ENCODE measurements around the gene ALDH4A1. TPM values are rescaled to one million over a fixed set of nuclear protein-coding genes. Genes with fewer than 3 reads are reported as not detected.

Gene ALDH4A1
- total RNA-seq, 1 donor from 2014 or later = 6.5 TPM

- peak; percentile 20 for ATAC-seq (ENCODE audit: low read depth)
- CTCF ChIA-PET = interaction anchor here (1.1 to 5.4 kb wide), 7 partner anchors 13 to 45 kb away, joined by 3 to 53 read pairs (median 16); no protein-coding TSS in a partner anchor
Measured at GRCh38 chr1:18927082-18927653, 24.8 kb upstream of the ALDH4A1 start.

GRCh38 chr1:18926315-18927081, 24.1 kb upstream of the ALDH4A1 start:
- Mint-ChIP-seq H3K4me3 (peak overlapping the region; percentile 79), H3K27me3 (no peaks in the 10 kb centered on the region), H3K36me3 (ENCODE audit: low read depth) (no peaks in the 10 kb centered on the region), H3K9me3 (no peaks in the 10 kb centered on the region), H3K27ac (peak overlapping the region; percentile 95), H3K4me1 (peaks cover 74% of the 10 kb centered on the region)
- TF ChIP-seq CTCF (IDR thresholded peaks at IDR 0.05) = no peak
- POLR2A ChIA-PET = interaction anchor here (0.6 to 3.4 kb wide), 13 partner anchors 12 to 41 kb away, joined by 3 to 89 read pairs (median 5); partner anchors contain the start of genes ALDH4A1 and IFFO2
- ATAC-seq (ENCODE audit: low read depth) = peak; percentile 86
- CTCF ChIA-PET = interaction anchor here (1.1 to 5.4 kb wide), 7 partner anchors 12 to 46 kb away, joined by 3 to 53 read pairs (median 16); no protein-coding TSS in a partner anchor
- intact Hi-C loops (cut with micrococcal nuclease) = loop anchor here (1.0 kb wide), 4 partner anchors 18 to 30 kb away; partner anchors contain the start of genes ALDH4A1 and IFFO2
- DNase-seq = peak; percentile 58

More at GRCh38 chr1:18927082-18927653, 24.8 kb upstream of the ALDH4A1 start:
- Mint-ChIP-seq H3K27ac (peak overlapping the region; percentile 95), H3K4me3 (peak overlapping the region; percentile 79), H3K36me3 (ENCODE audit: low read depth) (no peaks in the 10 kb centered on the region), H3K4me1 (peaks cover 80% of the 10 kb centered on the region), H3K9me3 (no peaks in the 10 kb centered on the region), H3K27me3 (no peaks in the 10 kb centered on the region)
- intact Hi-C loops (cut with micrococcal nuclease) = loop anchor here (1.0 kb wide), 1 partner anchor 29 kb away; the partner anchor contains the start of gene IFFO2
- POLR2A ChIA-PET = interaction anchor here (0.5 to 3.4 kb wide), 18 partner anchors 11 to 962 kb away, joined by 3 to 89 read pairs (median 4); partner anchors contain the start of genes ALDH4A1 and IFFO2
- TF ChIP-seq CTCF (IDR thresholded peaks at IDR 0.05) = no peak
- no peak for DNase-seq

- Mint-ChIP-seq H3K36me3 (ENCODE audit: low read depth) (peaks cover 7% of the 10 kb centered on the region), H3K27ac (no peak overlapping the region), H3K27me3 (no peaks in the 10 kb centered on the region), H3K9me3 (no peaks in the 10 kb centered on the region), H3K4me3 (no peak overlapping the region), H3K4me1 (peaks cover 63% of the 10 kb centered on the region)
- no peak for TF ChIP-seq CTCF (IDR thresholded peaks at IDR 0.05)
- intact Hi-C loops (cut with micrococcal nuclease) = no loop called here
- no peak for ATAC-seq (ENCODE audit: low read depth)
- ChIA-PET CTCF (interaction anchor here (3.8 to 5.4 kb wide), 2 partner anchors 11 to 26 kb away, joined by 27 to 53 read pairs; no protein-coding TSS in a partner anchor), POLR2A (interaction anchor here (1.0 to 3.4 kb wide), 3 partner anchors 25 to 31 kb away, joined by 3 to 89 read pairs (median 6); partner anchors contain the start of gene IFFO2)
- DNase-seq = no peak
Measured at GRCh38 chr1:18925279-18925678, 22.9 kb upstream of the ALDH4A1 start.

GRCh38 chr1:18924221-18924691, 21.9 kb upstream of the ALDH4A1 start:
- H3K4me1 Mint-ChIP-seq = peaks cover 59% of the 10 kb centered on the region
- H3K27ac Mint-ChIP-seq = no peak overlapping the region
- no peak for DNase-seq
- CTCF ChIA-PET = interaction anchor here (1.2 to 5.4 kb wide), 3 partner anchors 10 to 27 kb away, joined by 4 to 53 read pairs (median 5); no protein-coding TSS in a partner anchor
- peaks cover 15% of the 10 kb centered on the region for H3K36me3 Mint-ChIP-seq (ENCODE audit: low read depth)
- no peaks in the 10 kb centered on the region for H3K9me3 Mint-ChIP-seq
- no peaks in the 10 kb centered on the region for H3K27me3 Mint-ChIP-seq
- intact Hi-C loops (cut with micrococcal nuclease) = no loop called here
- POLR2A ChIA-PET = interaction anchor here (1.4 to 1.5 kb wide), 2 partner anchors 22 to 26 kb away, joined by 3 to 6 read pairs; no protein-coding TSS in a partner anchor
- no peak for TF ChIP-seq CTCF (IDR thresholded peaks at IDR 0.05)
- H3K4me3 Mint-ChIP-seq = no peak overlapping the region
- no peak for ATAC-seq (ENCODE audit: low read depth)
